ENCODE data around the gene DACH2. TPM values are rescaled to one million over a fixed set of nuclear protein-coding genes. Genes with fewer than 3 reads are reported as not detected.

DACH2 gene
- total RNA-seq, 4 donors from 2014 or later = 0.27 TPM; not detected in 3

GRCh38 chrX:86579777-86580176 lies 431.5 kb downstream of the DACH2 start:
- H3K36me3 ChIP-seq = no peaks in the 10 kb centered on the region
- H3K4me3 ChIP-seq = no peak overlapping the region
- WGBS, 2 donors (ENCODE audit: low coverage in 1 of 2) = 67 to 100% methylated on average over 3 of the region's 4 CpGs
- H3K27me3 ChIP-seq = no peaks in the 10 kb centered on the region
- TF ChIP-seq POLR2A (IDR thresholded peaks at IDR 0.05) (no peak), EP300 (IDR thresholded peaks at IDR 0.05) (no peak), POLR2AphosphoS5 (IDR thresholded peaks at IDR 0.05) (no peak)
- TF ChIP-seq, protein P1, sequence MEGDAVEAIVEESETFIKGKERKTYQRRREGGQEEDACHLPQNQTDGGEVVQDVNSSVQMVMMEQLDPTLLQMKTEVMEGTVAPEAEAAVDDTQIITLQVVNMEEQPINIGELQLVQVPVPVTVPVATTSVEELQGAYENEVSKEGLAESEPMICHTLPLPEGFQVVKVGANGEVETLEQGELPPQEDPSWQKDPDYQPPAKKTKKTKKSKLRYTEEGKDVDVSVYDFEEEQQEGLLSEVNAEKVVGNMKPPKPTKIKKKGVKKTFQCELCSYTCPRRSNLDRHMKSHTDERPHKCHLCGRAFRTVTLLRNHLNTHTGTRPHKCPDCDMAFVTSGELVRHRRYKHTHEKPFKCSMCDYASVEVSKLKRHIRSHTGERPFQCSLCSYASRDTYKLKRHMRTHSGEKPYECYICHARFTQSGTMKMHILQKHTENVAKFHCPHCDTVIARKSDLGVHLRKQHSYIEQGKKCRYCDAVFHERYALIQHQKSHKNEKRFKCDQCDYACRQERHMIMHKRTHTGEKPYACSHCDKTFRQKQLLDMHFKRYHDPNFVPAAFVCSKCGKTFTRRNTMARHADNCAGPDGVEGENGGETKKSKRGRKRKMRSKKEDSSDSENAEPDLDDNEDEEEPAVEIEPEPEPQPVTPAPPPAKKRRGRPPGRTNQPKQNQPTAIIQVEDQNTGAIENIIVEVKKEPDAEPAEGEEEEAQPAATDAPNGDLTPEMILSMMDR (IDR thresholded peaks at IDR 0.05) = no peak
- no peaks in the 10 kb centered on the region for H3K4me1 ChIP-seq
- no peaks in the 10 kb centered on the region for H3K9me3 ChIP-seq
- ATAC-seq = no peak
- no peak overlapping the region for H3K27ac ChIP-seq

DNA sequence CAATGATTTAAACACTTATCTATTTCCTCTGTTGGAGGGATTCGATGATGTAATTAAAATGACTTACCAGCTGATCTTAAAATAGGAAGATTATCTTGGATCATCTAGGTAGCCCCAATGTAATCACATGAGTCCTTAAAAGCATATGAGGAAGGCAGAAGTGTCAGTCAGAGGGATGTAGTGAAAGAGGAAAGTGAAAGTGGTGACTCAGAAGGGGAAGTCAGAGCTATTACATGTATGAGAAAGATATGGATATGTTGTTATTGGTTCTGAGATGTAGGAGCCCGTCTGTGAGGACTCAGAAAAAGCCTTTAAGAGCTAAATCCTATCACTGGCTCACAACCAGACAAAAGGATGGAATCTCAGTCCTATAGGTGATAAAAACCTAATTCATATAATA lies 456.4 kb downstream of the DACH2 start:
- no peaks in the 10 kb centered on the region for H3K27me3 ChIP-seq
- no peaks in the 10 kb centered on the region for H3K9me3 ChIP-seq
- no peak overlapping the region for H3K4me3 ChIP-seq
- no peaks in the 10 kb centered on the region for H3K4me1 ChIP-seq
- ATAC-seq = no peak
- H3K36me3 ChIP-seq = no peaks in the 10 kb centered on the region
- WGBS, 2 donors (ENCODE audit: low coverage in 1 of 2) = 44 to 64% methylated on average over 2 of the region's 2 CpGs
- no peak overlapping the region for H3K27ac ChIP-seq
- TF ChIP-seq EP300 (IDR thresholded peaks at IDR 0.05) (no peak), POLR2A (IDR thresholded peaks at IDR 0.05) (no peak), POLR2AphosphoS5 (IDR thresholded peaks at IDR 0.05) (no peak)
- TF ChIP-seq, protein P1 (IDR thresholded peaks at IDR 0.05) = no peak

GRCh38 chrX:86696951-86697350 lies 548.7 kb downstream of the DACH2 start:
- no peaks in the 10 kb centered on the region for H3K36me3 ChIP-seq
- H3K27me3 ChIP-seq = no peaks in the 10 kb centered on the region
- no peak overlapping the region for H3K4me3 ChIP-seq
- no peak overlapping the region for H3K27ac ChIP-seq
- no peak for TF ChIP-seq EP300 (IDR thresholded peaks at IDR 0.05)
- TF ChIP-seq POLR2AphosphoS5 (IDR thresholded peaks at IDR 0.05) = no peak
- TF ChIP-seq, protein P1 (IDR thresholded peaks at IDR 0.05) = no peak
- TF ChIP-seq POLR2A (IDR thresholded peaks at IDR 0.05) = no peak
- WGBS, 2 donors (ENCODE audit: low coverage in 1 of 2) = 88% methylated on average over 1 of the region's 1 CpG; no CpG with 5 or more reads in 1 of the 2 donors
- H3K9me3 ChIP-seq = no peaks in the 10 kb centered on the region
- H3K4me1 ChIP-seq = no peaks in the 10 kb centered on the region
- ATAC-seq = no peak

GRCh38 chrX:86711531-86712180 lies 563.4 kb downstream of the DACH2 start:
- Histone ChIP-seq H3K27ac (no peak overlapping the region), H3K9me3 (no peaks in the 10 kb centered on the region), H3K4me1 (no peaks in the 10 kb centered on the region), H3K27me3 (no peaks in the 10 kb centered on the region), H3K36me3 (no peaks in the 10 kb centered on the region), H3K4me3 (no peak overlapping the region)
- ATAC-seq = no peak
- 83 to 84% methylated on average over 5 of the region's 5 CpGs for WGBS, 2 donors (ENCODE audit: low coverage in 1 of 2)
- TF ChIP-seq, protein P1 (IDR thresholded peaks at IDR 0.05) = no peak
- TF ChIP-seq EP300 (IDR thresholded peaks at IDR 0.05) (no peak), POLR2A (IDR thresholded peaks at IDR 0.05) (no peak), POLR2AphosphoS5 (IDR thresholded peaks at IDR 0.05) (no peak)

DNA sequence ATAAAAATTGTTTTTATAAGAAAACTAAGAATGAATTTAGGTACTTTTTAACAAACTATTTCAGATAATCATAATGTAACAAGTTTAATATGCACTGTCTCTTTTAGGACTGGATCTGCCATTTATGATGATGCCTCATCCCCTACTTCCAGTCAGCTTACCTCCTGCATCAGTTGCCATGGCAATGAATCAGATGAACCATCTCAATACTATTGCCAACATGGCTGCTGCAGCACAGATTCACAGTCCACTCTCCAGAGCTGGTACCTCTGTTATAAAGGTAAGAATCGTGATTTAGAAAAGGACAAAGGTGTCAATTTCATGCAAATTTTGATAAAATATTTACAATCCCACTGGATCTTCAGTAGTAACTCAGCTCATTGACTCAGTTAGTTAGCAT lies 566.2 kb downstream of the DACH2 start:
- ATAC-seq = no peak
- H3K27me3 ChIP-seq = no peaks in the 10 kb centered on the region
- H3K36me3 ChIP-seq = no peaks in the 10 kb centered on the region
- H3K9me3 ChIP-seq = no peaks in the 10 kb centered on the region
- H3K27ac ChIP-seq = no peak overlapping the region
- 18 to 58% methylated on average over 1 of the region's 1 CpG for WGBS, 2 donors (ENCODE audit: low coverage in 1 of 2)
- no peaks in the 10 kb centered on the region for H3K4me1 ChIP-seq
- TF ChIP-seq EP300 (IDR thresholded peaks at IDR 0.05) (no peak), POLR2AphosphoS5 (IDR thresholded peaks at IDR 0.05) (no peak), POLR2A (IDR thresholded peaks at IDR 0.05) (no peak)
- TF ChIP-seq, protein P1 (IDR thresholded peaks at IDR 0.05) = no peak
- no peak overlapping the region for H3K4me3 ChIP-seq

Measured in gastroesophageal sphincter (tissue), 4 donors.